ENCODE results near the gene UBE2S. TPM values are rescaled to one million over a fixed set of nuclear protein-coding genes. Genes with fewer than 3 reads are reported as not detected.
"Not testable (repeated sequence)": the region's sequence is repeated elsewhere in the genome, so short reads cannot be mapped to it uniquely, and the experiment has no call there.

The UBE2S gene
- total RNA-seq, 1 experiment from 2014 or later: 635 TPM

DNA sequence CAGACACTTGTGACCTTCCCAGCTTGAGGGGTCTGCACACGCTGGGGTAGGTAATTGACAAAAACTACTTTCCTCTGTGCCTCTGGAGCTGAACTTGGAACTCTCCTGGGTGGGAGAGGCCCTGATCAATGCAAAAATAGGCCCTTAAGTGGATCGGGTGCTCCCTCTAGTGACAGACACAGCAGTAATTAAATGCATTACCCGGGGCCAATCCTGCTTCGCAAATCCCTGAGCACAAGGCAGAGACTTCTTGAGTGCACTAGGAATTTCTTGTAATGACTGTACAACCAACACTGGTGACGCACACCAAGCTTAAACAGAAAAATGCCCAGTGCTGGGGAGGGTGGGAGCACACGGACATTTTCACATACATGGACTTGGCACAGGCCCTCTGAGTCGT is 10.6 kb upstream of the UBE2S start:
- intact Hi-C loops (cut with micrococcal nuclease; ENCODE audit: unreplicated experiment) (no loop called here), in situ Hi-C loops (cut with HindIII; ENCODE audit: low pct_unique_long_range_greater_than_20kb, low sequenced_read_pairs) (no loop called here)
- Histone ChIP-seq H3K4me1 (ENCODE audit: control insufficient read depth, insufficient read depth, low read length) (no peaks in the 10 kb centered on the region), H3K36me3 (ENCODE audit: control insufficient read depth, insufficient read depth, low read length) (no peaks in the 10 kb centered on the region), H3K9me3 (ENCODE audit: control insufficient read depth, insufficient read depth, low read depth, low read length) (no peaks in the 10 kb centered on the region), H3K27ac (ENCODE audit: low read length) (no peak overlapping the region), H3K4me3 (ENCODE audit: low read depth in 2 of 2, low read length in 2 of 2) (no peak overlapping the region), H3K27me3 (ENCODE audit: control insufficient read depth, insufficient read depth, low read length) (no peaks in the 10 kb centered on the region)
- ATAC-seq (peak; percentile 95), DNase-seq (ENCODE audit: low read depth, low spot score) (peak; percentile 60)
- BruUV-seq (replicated peaks): no TSS peak
- POLR2A ChIA-PET: no interaction called here
- CTCF ChIA-PET: interaction anchor here (0.5 to 0.7 kb wide), 4 partner anchors 203 to 277 kb away, joined by 3 to 12 read pairs (median 8); no protein-coding TSS in a partner anchor
- TF ChIP-seq, protein P1, sequence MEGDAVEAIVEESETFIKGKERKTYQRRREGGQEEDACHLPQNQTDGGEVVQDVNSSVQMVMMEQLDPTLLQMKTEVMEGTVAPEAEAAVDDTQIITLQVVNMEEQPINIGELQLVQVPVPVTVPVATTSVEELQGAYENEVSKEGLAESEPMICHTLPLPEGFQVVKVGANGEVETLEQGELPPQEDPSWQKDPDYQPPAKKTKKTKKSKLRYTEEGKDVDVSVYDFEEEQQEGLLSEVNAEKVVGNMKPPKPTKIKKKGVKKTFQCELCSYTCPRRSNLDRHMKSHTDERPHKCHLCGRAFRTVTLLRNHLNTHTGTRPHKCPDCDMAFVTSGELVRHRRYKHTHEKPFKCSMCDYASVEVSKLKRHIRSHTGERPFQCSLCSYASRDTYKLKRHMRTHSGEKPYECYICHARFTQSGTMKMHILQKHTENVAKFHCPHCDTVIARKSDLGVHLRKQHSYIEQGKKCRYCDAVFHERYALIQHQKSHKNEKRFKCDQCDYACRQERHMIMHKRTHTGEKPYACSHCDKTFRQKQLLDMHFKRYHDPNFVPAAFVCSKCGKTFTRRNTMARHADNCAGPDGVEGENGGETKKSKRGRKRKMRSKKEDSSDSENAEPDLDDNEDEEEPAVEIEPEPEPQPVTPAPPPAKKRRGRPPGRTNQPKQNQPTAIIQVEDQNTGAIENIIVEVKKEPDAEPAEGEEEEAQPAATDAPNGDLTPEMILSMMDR (IDR thresholded peaks at IDR 0.05): peak; percentile 95
- no peak for TF ChIP-seq TCF7L2 (IDR thresholded peaks at IDR 0.05; ENCODE audit: low read depth, low read length)

DNA sequence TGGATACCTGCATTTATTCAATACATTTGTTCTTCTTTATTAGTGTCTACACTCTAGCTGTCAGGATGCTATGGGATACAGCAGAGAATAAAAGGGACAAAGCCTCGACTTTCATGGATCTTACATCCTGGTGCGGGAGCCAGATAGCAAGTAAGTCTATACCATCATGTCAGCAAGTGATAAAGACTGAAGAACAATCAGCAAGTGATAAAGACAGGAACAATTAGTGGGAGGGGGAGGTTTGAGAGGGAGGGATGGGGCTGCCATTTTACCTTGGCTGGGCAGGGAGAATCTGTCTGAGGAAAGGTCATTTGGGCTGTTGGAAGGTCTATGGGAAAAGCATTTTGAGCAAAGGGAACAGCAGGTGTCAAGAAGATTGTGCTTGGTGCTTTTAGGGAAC is 2.6 kb upstream of the UBE2S start:
- no peak for TF ChIP-seq SIN3A (IDR thresholded peaks at IDR 0.05; ENCODE audit: borderline replicate concordance, insufficient read depth, low read depth, low read length)
- TF ChIP-seq, protein P1 (IDR thresholded peaks at IDR 0.05): no peak
- in situ Hi-C loops (cut with HindIII; ENCODE audit: low pct_unique_long_range_greater_than_20kb, low sequenced_read_pairs): no loop called here
- Histone ChIP-seq H3K36me3 (ENCODE audit: control insufficient read depth, insufficient read depth, low read length) (peaks cover 11% of the 10 kb centered on the region), H3K27ac (ENCODE audit: low read length) (peak overlapping the region; percentile 12; the same call in 1 of the 2 replicates), H3K9me3 (ENCODE audit: control insufficient read depth, insufficient read depth, low read depth, low read length) (peaks cover 6% of the 10 kb centered on the region; the same call in 1 of the 2 replicates), H3K4me1 (ENCODE audit: control insufficient read depth, insufficient read depth, low read length) (peaks cover 18% of the 10 kb centered on the region), H3K27me3 (ENCODE audit: control insufficient read depth, insufficient read depth, low read length) (no peaks in the 10 kb centered on the region), H3K4me3 (ENCODE audit: low read depth in 2 of 2, low read length in 2 of 2) (no peak overlapping the region)
- BruUV-seq (replicated peaks): no TSS peak
- ATAC-seq: no peak
- POLR2A ChIA-PET: interaction anchor here (0.6 kb wide), 2 partner anchors 251 to 917 kb away, joined by 3 read pairs; no protein-coding TSS in a partner anchor
- DNase-seq (ENCODE audit: low read depth, low spot score): no peak
- intact Hi-C loops (cut with micrococcal nuclease; ENCODE audit: unreplicated experiment): no loop called here
- CTCF ChIA-PET: no interaction called here

DNA sequence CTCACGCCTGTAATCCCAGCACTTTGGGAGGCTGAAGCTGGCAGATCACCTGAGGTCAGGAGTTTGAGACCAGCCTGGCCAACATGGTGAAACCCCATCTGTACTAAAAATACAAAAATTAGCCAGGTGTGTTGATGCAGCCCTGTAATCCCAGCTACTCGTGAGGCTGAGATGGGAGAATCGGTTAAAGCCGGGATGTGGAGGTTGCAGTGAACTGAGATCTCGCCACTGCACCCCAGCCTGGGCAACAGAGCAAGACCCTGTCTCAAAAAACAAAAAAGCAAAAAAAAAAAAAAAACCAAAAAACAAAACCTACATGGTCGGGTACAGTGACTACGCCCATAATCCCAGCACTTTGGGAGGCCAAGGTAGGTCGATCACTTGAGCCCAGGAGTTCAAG is 1.6 kb upstream of the UBE2S start:
- in situ Hi-C loops (cut with HindIII; ENCODE audit: low pct_unique_long_range_greater_than_20kb, low sequenced_read_pairs); intact Hi-C loops (cut with micrococcal nuclease; ENCODE audit: unreplicated experiment); BruUV-seq (replicated peaks); DNase-seq (ENCODE audit: low read depth, low spot score); ATAC-seq; CTCF ChIA-PET; H3K4me3 ChIP-seq (ENCODE audit: low read depth in 2 of 2, low read length in 2 of 2); H3K9me3 ChIP-seq (ENCODE audit: control insufficient read depth, insufficient read depth, low read depth, low read length); H3K27me3 ChIP-seq (ENCODE audit: control insufficient read depth, insufficient read depth, low read length): not testable (repeated sequence)
- Histone ChIP-seq H3K27ac (ENCODE audit: low read length) (peak overlapping the region; percentile 100), H3K4me1 (ENCODE audit: control insufficient read depth, insufficient read depth, low read length) (peaks cover 19% of the 10 kb centered on the region), H3K36me3 (ENCODE audit: control insufficient read depth, insufficient read depth, low read length) (peaks cover 15% of the 10 kb centered on the region)
- POLR2A ChIA-PET: interaction anchor here (0.6 kb wide), 1 partner anchor 225 kb away, joined by 3 read pairs; no protein-coding TSS in a partner anchor

DNA sequence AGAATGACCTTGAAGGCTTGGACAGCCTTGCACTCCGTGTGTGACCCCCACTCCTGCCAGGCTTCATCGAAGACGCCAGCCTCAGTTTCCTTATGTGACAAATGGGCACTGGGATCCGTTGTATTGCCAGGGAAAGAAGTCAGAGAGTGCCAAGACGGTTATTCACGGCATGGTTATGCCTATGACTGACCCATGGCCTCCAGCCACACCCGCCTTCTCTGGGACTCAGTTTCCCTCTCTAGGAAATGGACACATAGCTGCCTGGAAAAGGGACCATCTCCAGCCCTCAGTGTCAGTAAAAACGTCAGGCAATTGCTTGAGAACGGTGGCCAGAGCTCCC is 915 bp upstream of the UBE2S start:
- TF ChIP-seq SIN3A (IDR thresholded peaks at IDR 0.05; ENCODE audit: borderline replicate concordance, insufficient read depth, low read depth, low read length) (no peak), TCF7L2 (IDR thresholded peaks at IDR 0.05; ENCODE audit: low read depth, low read length) (0 out of 2 replicates have a peak, but pooled peaks have one; percentile 14)
- CTCF ChIA-PET: no interaction called here
- POLR2A ChIA-PET: no interaction called here
- intact Hi-C loops (cut with micrococcal nuclease; ENCODE audit: unreplicated experiment) (no loop called here), in situ Hi-C loops (cut with HindIII; ENCODE audit: low pct_unique_long_range_greater_than_20kb, low sequenced_read_pairs) (no loop called here)
- DNase-seq (ENCODE audit: low read depth, low spot score) (no peak), ATAC-seq (no peak)
- no TSS peak for BruUV-seq (replicated peaks)
- H3K4me3 ChIP-seq (ENCODE audit: low read depth in 2 of 2, low read length in 2 of 2): peak overlapping the region; percentile 85 to 88
- no peaks in the 10 kb centered on the region for H3K27me3 ChIP-seq (ENCODE audit: control insufficient read depth, insufficient read depth, low read length)
- peaks cover 23% of the 10 kb centered on the region for H3K4me1 ChIP-seq (ENCODE audit: control insufficient read depth, insufficient read depth, low read length)
- H3K9me3 ChIP-seq (ENCODE audit: control insufficient read depth, insufficient read depth, low read depth, low read length): peaks cover 6% of the 10 kb centered on the region; the same call in 1 of the 2 replicates
- H3K27ac ChIP-seq (ENCODE audit: low read length): peak overlapping the region; percentile 100
- peaks cover 18% of the 10 kb centered on the region for H3K36me3 ChIP-seq (ENCODE audit: control insufficient read depth, insufficient read depth, low read length)
